Measurements from ENCODE around the gene VPS4B. TPM values are rescaled to one million over a fixed set of nuclear protein-coding genes. Genes with fewer than 3 reads are reported as not detected.

Gene VPS4B
- polyA plus RNA-seq, 1 donor from 2014 or later, result 30.5 TPM

- TF ChIP-seq MXI1 (conservative IDR thresholded peaks at IDR 0.05; ENCODE audit: poor library complexity, severe bottlenecking), result no peak
- no peak for TF ChIP-seq EP300 (conservative IDR thresholded peaks at IDR 0.05; ENCODE audit: poor library complexity, severe bottlenecking)
- no peak for TF ChIP-seq CTCF (IDR thresholded peaks at IDR 0.05; ENCODE audit: poor library complexity, severe bottlenecking)
- TF ChIP-seq TAF1 (IDR thresholded peaks at IDR 0.05; ENCODE audit: low read depth), result no peak
- no peak for TF ChIP-seq POLR2AphosphoS5 (IDR thresholded peaks at IDR 0.05)
- TF ChIP-seq SMC3 (conservative IDR thresholded peaks at IDR 0.05; ENCODE audit: poor library complexity), result no peak
- TF ChIP-seq RAD21 (conservative IDR thresholded peaks at IDR 0.05), result no peak
- TF ChIP-seq EZH2 (IDR thresholded peaks at IDR 0.05; ENCODE audit: borderline replicate concordance, insufficient read depth, low read length, poor library complexity, severe bottlenecking), result no peak
- no peak for TF ChIP-seq REST (IDR thresholded peaks at IDR 0.05; ENCODE audit: borderline replicate concordance)
- H4K20me1 ChIP-seq (ENCODE audit: insufficient read depth), result no peaks in the 10 kb centered on the region
- peaks cover 7% of the 10 kb centered on the region for H3K36me3 ChIP-seq (ENCODE audit: insufficient read depth, low read length)
- no peaks in the 10 kb centered on the region for H3F3A ChIP-seq (ENCODE audit: insufficient read depth, low read length, poor library complexity, severe bottlenecking)
- H3K9me2 ChIP-seq (ENCODE audit: insufficient read depth, low read length), result no peaks in the 10 kb centered on the region
- no peak overlapping the region for H2AFZ ChIP-seq (ENCODE audit: low read depth, low read length)
- no peak overlapping the region for H3K27ac ChIP-seq (ENCODE audit: low read length)
- H3K4me2 ChIP-seq (ENCODE audit: low read length), result no peak overlapping the region
- no peaks in the 10 kb centered on the region for H3K9me3 ChIP-seq (ENCODE audit: low read length)
- no peak overlapping the region for H3K4me3 ChIP-seq (ENCODE audit: low read length)
- H3K79me2 ChIP-seq (replicated peaks; ENCODE audit: insufficient read depth, low read length), result no peaks in the 10 kb centered on the region
- H3K27me3 ChIP-seq (ENCODE audit: insufficient read depth, low read depth, low read length), result no peaks in the 10 kb centered on the region
- H3K9ac ChIP-seq (ENCODE audit: low read length), result no peak overlapping the region
Observed at GRCh38 chr18:63387861-63388260, 34.4 kb downstream of the VPS4B start.

- H3K4me3 ChIP-seq (ENCODE audit: low read length), result no peak overlapping the region
- no peaks in the 10 kb centered on the region for H3K36me3 ChIP-seq (ENCODE audit: insufficient read depth, low read length)
- no peak overlapping the region for H3K27ac ChIP-seq (ENCODE audit: low read length)
- no peaks in the 10 kb centered on the region for H3K79me2 ChIP-seq (replicated peaks; ENCODE audit: insufficient read depth, low read length)
- no peak for TF ChIP-seq TAF1 (IDR thresholded peaks at IDR 0.05; ENCODE audit: low read depth)
- TF ChIP-seq MXI1 (conservative IDR thresholded peaks at IDR 0.05; ENCODE audit: poor library complexity, severe bottlenecking), result no peak
- TF ChIP-seq EP300 (conservative IDR thresholded peaks at IDR 0.05; ENCODE audit: poor library complexity, severe bottlenecking), result no peak
- TF ChIP-seq POLR2AphosphoS5 (IDR thresholded peaks at IDR 0.05), result no peak
- TF ChIP-seq CTCF (IDR thresholded peaks at IDR 0.05; ENCODE audit: poor library complexity, severe bottlenecking), result no peak
- TF ChIP-seq RAD21 (conservative IDR thresholded peaks at IDR 0.05), result no peak
- TF ChIP-seq SMC3 (conservative IDR thresholded peaks at IDR 0.05; ENCODE audit: poor library complexity), result no peak
- no peak for TF ChIP-seq REST (IDR thresholded peaks at IDR 0.05; ENCODE audit: borderline replicate concordance)
- no peak for TF ChIP-seq EZH2 (IDR thresholded peaks at IDR 0.05; ENCODE audit: borderline replicate concordance, insufficient read depth, low read length, poor library complexity, severe bottlenecking)
- H3K27me3 ChIP-seq (ENCODE audit: insufficient read depth, low read depth, low read length), result no peaks in the 10 kb centered on the region
- H3K4me2 ChIP-seq (ENCODE audit: low read length), result no peak overlapping the region
- no peaks in the 10 kb centered on the region for H3K9me3 ChIP-seq (ENCODE audit: low read length)
- H3F3A ChIP-seq (ENCODE audit: insufficient read depth, low read length, poor library complexity, severe bottlenecking), result no peaks in the 10 kb centered on the region
- no peak overlapping the region for H3K9ac ChIP-seq (ENCODE audit: low read length)
- H4K20me1 ChIP-seq (ENCODE audit: insufficient read depth), result no peaks in the 10 kb centered on the region
- no peak overlapping the region for H2AFZ ChIP-seq (ENCODE audit: low read depth, low read length)
- no peaks in the 10 kb centered on the region for H3K9me2 ChIP-seq (ENCODE audit: insufficient read depth, low read length)
Observed at GRCh38 chr18:63382843-63383242, 39.4 kb downstream of the VPS4B start.

All from neural cell (in vitro differentiated cells).